Measurements from ENCODE around the gene FBXL15. TPM values are rescaled to one million over a fixed set of nuclear protein-coding genes. Genes with fewer than 3 reads are reported as not detected.
A peak's percentile ranks its signal among the peaks of the same experiment; 100 is the strongest.

The FBXL15 gene
- total and polyA plus RNA-seq, 9 of the 15 experiments (the other 6 are each of a cell fraction or from before 2014, with no cell fraction given) = 0.08 to 25.9 (median 3.5) TPM

GRCh38 chr10:102394079-102394800 lies 26.4 kb upstream of the FBXL15 start (continued):
- TF ChIP-seq ZNF696 (CRISPR knock-in tag; conservative IDR thresholded peaks at IDR 0.05) (no peak), FOXP4 (CRISPR knock-in tag; IDR thresholded peaks at IDR 0.05; ENCODE audit: borderline replicate concordance) (no peak), ZNF668 (CRISPR knock-in tag; IDR thresholded peaks at IDR 0.05) (no peak), GABPB2 (CRISPR knock-in tag; conservative IDR thresholded peaks at IDR 0.05) (no peak), CBFA2T3 (IDR thresholded peaks at IDR 0.05) (no peak), KLF6 (CRISPR knock-in tag; IDR thresholded peaks at IDR 0.05; ENCODE audit: borderline replicate concordance) (no peak), ZNF444 (CRISPR knock-in tag; IDR thresholded peaks at IDR 0.05) (no peak), PTTG1 (tag; IDR thresholded peaks at IDR 0.05; ENCODE audit: low read depth) (no peak), DMBX1 (CRISPR knock-in tag; IDR thresholded peaks at IDR 0.05; ENCODE audit: borderline replicate concordance) (no peak), ZC3H8 (IDR thresholded peaks at IDR 0.05) (no peak), ZNF217 (CRISPR knock-in tag; IDR thresholded peaks at IDR 0.05) (no peak), POLR2AphosphoS5 (IDR thresholded peaks at IDR 0.05; ENCODE audit: control insufficient read depth, insufficient read depth, low read depth, low read length) (no peak), CREB5 (CRISPR knock-in tag; IDR thresholded peaks at IDR 0.05) (no peak), TCFL5 (CRISPR knock-in tag; conservative IDR thresholded peaks at IDR 0.05) (no peak), EWSR1 (IDR thresholded peaks at IDR 0.05; ENCODE audit: borderline replicate concordance, low read depth, partially characterized antibody) (no peak), CBX8 (IDR thresholded peaks at IDR 0.05; ENCODE audit: borderline replicate concordance, extremely low read depth, low read depth, low read length, poor library complexity, severe bottlenecking) (no peak), HMG20A (CRISPR knock-in tag; conservative IDR thresholded peaks at IDR 0.05) (no peak)
- TF ChIP-seq, protein P1, sequence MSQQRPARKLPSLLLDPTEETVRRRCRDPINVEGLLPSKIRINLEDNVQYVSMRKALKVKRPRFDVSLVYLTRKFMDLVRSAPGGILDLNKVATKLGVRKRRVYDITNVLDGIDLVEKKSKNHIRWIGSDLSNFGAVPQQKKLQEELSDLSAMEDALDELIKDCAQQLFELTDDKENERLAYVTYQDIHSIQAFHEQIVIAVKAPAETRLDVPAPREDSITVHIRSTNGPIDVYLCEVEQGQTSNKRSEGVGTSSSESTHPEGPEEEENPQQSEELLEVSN (IDR thresholded peaks at IDR 0.05; ENCODE audit: borderline replicate concordance in 1 of 2, extremely low read depth in 1 of 2, insufficient read depth in 1 of 2, insufficient read length in 1 of 2, low read depth in 1 of 2, low read length in 1 of 2, poor library complexity in 1 of 2, severe bottlenecking in 1 of 2) = peak; percentile 62 to 79
- TF ChIP-seq, protein P2, sequence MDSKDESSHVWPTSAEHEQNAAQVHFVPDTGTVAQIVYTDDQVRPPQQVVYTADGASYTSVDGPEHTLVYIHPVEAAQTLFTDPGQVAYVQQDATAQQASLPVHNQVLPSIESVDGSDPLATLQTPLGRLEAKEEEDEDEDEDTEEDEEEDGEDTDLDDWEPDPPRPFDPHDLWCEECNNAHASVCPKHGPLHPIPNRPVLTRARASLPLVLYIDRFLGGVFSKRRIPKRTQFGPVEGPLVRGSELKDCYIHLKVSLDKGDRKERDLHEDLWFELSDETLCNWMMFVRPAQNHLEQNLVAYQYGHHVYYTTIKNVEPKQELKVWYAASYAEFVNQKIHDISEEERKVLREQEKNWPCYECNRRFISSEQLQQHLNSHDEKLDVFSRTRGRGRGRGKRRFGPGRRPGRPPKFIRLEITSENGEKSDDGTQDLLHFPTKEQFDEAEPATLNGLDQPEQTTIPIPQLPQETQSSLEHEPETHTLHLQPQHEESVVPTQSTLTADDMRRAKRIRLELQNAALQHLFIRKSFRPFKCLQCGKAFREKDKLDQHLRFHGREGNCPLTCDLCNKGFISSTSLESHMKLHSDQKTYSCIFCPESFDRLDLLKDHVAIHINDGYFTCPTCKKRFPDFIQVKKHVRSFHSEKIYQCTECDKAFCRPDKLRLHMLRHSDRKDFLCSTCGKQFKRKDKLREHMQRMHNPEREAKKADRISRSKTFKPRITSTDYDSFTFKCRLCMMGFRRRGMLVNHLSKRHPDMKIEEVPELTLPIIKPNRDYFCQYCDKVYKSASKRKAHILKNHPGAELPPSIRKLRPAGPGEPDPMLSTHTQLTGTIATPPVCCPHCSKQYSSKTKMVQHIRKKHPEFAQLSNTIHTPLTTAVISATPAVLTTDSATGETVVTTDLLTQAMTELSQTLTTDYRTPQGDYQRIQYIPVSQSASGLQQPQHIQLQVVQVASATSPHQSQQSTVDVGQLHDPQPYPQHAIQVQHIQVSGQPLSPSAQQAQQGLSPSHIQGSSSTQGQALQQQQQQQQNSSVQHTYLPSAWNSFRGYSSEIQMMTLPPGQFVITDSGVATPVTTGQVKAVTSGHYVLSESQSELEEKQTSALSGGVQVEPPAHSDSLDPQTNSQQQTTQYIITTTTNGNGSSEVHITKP (IDR thresholded peaks at IDR 0.05; ENCODE audit: partially characterized antibody) = peak; percentile 92
